ENCODE measurements around the gene TMED1. TPM values are rescaled to one million over a fixed set of nuclear protein-coding genes. Genes with fewer than 3 reads are reported as not detected.

Gene TMED1
- total RNA-seq, 1 donor from 2014 or later, result 27.0 TPM

DNA sequence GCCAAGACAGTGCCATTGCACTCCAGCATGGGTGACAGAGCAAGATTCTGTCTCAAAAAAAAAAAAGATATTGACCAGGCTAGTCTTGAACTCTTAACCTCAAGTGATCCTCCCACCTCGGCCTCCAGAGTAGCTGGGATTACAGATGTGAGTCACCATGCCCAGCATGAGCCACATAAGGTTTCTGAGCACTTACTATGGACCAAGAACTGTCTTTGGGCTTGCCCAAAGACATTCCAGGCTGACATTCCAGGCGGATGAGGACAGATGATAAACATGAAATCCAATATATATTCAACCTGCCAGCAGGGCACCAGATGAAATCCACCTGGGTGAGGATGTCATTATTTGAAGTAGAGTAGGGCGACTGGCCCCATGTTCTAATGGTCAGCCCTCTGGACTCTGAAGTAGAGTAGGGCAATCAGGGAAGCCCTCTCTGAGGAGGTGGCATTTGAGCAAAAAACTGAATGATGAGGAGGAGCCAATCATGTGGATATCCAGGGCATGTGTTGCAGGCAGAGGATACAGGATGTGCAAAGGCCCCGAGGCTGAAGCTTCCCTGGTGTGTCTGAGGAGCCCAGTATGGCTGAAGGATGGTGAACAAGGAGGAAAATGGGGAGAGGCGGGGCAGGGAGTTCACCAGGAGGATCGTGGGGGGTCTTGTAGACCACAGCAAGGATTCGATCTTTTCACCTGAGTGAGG lies 16.2 kb upstream of the TMED1 start:
- Mint-ChIP-seq H3K36me3 (ENCODE audit: low read depth, unreplicated experiment) (peaks cover 4% of the 10 kb centered on the region), H3K9me3 (ENCODE audit: unreplicated experiment) (peaks cover 2% of the 10 kb centered on the region), H3K27me3 (ENCODE audit: low read depth, unreplicated experiment) (peaks cover 7% of the 10 kb centered on the region), H3K4me1 (ENCODE audit: low read depth, unreplicated experiment) (no peaks in the 10 kb centered on the region), H3K27ac (ENCODE audit: unreplicated experiment) (peak overlapping the region; percentile 84), H3K4me3 (ENCODE audit: unreplicated experiment) (peak overlapping the region; percentile 40)
- Histone ChIP-seq H3K79me2 (ENCODE audit: insufficient read depth, low read length) (no peaks in the 10 kb centered on the region), H3K4me1 (ENCODE audit: insufficient read depth, low read length) (no peaks in the 10 kb centered on the region), H3K9me3 (ENCODE audit: insufficient read depth, low read depth, low read length) (no peaks in the 10 kb centered on the region), H3K9ac (ENCODE audit: low read length) (no peak overlapping the region), H3K4me2 (ENCODE audit: low read length) (no peak overlapping the region), H3K27ac (ENCODE audit: low read depth, low read length) (no peak overlapping the region), H2AFZ (ENCODE audit: low read depth, low read length) (no peak overlapping the region), H3K36me3 (ENCODE audit: insufficient read depth, low read length) (no peaks in the 10 kb centered on the region), H3K27me3 (ENCODE audit: insufficient read depth, low read length) (no peaks in the 10 kb centered on the region), H3K4me3 (ENCODE audit: insufficient read depth, low read depth, low read length) (no peak overlapping the region), H4K20me1 (ENCODE audit: insufficient read depth, low read length) (no peaks in the 10 kb centered on the region)
- no peak for FAIRE-seq
- TF ChIP-seq EZH2 (IDR thresholded peaks at IDR 0.05; ENCODE audit: insufficient read depth, low read length), result no peak
- TF ChIP-seq, protein P1, sequence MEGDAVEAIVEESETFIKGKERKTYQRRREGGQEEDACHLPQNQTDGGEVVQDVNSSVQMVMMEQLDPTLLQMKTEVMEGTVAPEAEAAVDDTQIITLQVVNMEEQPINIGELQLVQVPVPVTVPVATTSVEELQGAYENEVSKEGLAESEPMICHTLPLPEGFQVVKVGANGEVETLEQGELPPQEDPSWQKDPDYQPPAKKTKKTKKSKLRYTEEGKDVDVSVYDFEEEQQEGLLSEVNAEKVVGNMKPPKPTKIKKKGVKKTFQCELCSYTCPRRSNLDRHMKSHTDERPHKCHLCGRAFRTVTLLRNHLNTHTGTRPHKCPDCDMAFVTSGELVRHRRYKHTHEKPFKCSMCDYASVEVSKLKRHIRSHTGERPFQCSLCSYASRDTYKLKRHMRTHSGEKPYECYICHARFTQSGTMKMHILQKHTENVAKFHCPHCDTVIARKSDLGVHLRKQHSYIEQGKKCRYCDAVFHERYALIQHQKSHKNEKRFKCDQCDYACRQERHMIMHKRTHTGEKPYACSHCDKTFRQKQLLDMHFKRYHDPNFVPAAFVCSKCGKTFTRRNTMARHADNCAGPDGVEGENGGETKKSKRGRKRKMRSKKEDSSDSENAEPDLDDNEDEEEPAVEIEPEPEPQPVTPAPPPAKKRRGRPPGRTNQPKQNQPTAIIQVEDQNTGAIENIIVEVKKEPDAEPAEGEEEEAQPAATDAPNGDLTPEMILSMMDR (IDR thresholded peaks at IDR 0.05; ENCODE audit: insufficient read depth, low read depth, low read length), result no peak
- DNase-seq (ENCODE audit: low read depth), result peak; percentile 47

DNA sequence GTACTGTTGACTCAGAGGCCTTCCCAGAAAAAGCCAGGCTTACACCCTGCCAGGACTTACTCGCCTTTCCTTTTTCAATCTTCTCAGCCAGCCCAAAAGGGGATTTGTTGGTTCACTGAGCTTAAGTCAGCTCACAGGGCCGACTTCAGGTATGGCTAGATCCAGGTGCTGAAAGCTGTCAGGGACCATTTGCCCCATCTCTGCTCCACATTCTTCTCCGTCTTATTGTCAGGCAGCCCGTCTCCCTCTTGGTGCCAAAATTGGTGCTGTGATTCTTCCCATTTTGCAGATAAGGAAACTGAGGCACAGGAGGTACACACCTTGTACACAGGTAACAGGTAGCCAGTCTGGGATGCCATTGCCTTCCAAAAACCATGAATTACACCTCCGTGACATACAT lies 14.6 kb upstream of the TMED1 start:
- H3K4me1 Mint-ChIP-seq (ENCODE audit: low read depth, unreplicated experiment), result no peaks in the 10 kb centered on the region
- Histone ChIP-seq H3K9ac (ENCODE audit: low read length) (no peak overlapping the region), H3K27ac (ENCODE audit: low read depth, low read length) (no peak overlapping the region), H3K79me2 (ENCODE audit: insufficient read depth, low read length) (no peaks in the 10 kb centered on the region), H3K27me3 (ENCODE audit: insufficient read depth, low read length) (peaks cover 3% of the 10 kb centered on the region), H3K36me3 (ENCODE audit: insufficient read depth, low read length) (no peaks in the 10 kb centered on the region), H3K4me3 (ENCODE audit: insufficient read depth, low read depth, low read length) (no peak overlapping the region), H3K9me3 (ENCODE audit: insufficient read depth, low read depth, low read length) (no peaks in the 10 kb centered on the region), H3K4me1 (ENCODE audit: insufficient read depth, low read length) (no peaks in the 10 kb centered on the region), H3K4me2 (ENCODE audit: low read length) (no peak overlapping the region), H4K20me1 (ENCODE audit: insufficient read depth, low read length) (no peaks in the 10 kb centered on the region), H2AFZ (ENCODE audit: low read depth, low read length) (no peak overlapping the region)
- peaks cover 7% of the 10 kb centered on the region for H3K27me3 Mint-ChIP-seq (ENCODE audit: low read depth, unreplicated experiment)
- H3K36me3 Mint-ChIP-seq (ENCODE audit: low read depth, unreplicated experiment), result peaks cover 4% of the 10 kb centered on the region
- H3K4me3 Mint-ChIP-seq (ENCODE audit: unreplicated experiment), result no peak overlapping the region
- H3K27ac Mint-ChIP-seq (ENCODE audit: unreplicated experiment), result no peak overlapping the region
- no peak for TF ChIP-seq EZH2 (IDR thresholded peaks at IDR 0.05; ENCODE audit: insufficient read depth, low read length)
- TF ChIP-seq, protein P1 (IDR thresholded peaks at IDR 0.05; ENCODE audit: insufficient read depth, low read depth, low read length), result no peak
- H3K9me3 Mint-ChIP-seq (ENCODE audit: unreplicated experiment), result peaks cover 9% of the 10 kb centered on the region
- FAIRE-seq (no peak), DNase-seq (ENCODE audit: low read depth) (no peak)

DNA sequence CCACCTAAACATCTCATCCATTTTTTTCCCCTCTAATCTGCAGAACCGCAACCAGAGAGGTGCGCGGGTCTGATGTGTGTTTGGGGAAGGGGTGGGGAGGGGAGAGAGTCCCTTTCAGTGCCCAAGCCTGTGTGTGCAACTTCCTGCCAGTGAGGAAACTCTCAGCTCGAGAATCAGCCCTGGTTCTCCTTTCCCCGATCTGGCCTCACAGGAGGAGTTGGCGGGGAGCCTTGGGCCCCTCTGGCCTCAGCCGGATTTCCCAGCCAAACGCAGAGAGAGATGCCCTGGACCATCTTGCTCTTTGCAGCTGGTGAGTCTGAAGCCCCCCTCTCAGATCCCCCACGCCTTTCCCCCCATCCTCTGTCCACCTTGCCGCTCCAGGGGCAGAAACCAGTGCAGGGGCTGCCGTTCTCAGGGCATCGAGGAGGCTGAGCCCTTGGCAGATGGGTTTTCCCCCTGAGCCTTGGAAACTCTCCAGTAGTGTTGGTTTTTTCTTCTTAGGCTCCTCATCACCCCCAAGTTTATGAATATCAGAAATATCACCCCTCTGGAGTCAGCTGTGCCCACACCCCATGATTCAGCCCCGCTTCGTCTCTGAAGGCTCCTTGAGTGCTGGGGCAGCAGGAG lies 12.3 kb upstream of the TMED1 start, which contains the start of gene C19orf38:
Gene C19orf38 (plus strand): TSS at position 186 of the 627 bp plus-strand sequence. CDS start 94 bp downstream, at position 280.
- Mint-ChIP-seq H3K4me1 (ENCODE audit: low read depth, unreplicated experiment) (no peaks in the 10 kb centered on the region), H3K27ac (ENCODE audit: unreplicated experiment) (no peak within 1 kb of the TSS), H3K9me3 (ENCODE audit: unreplicated experiment) (peaks cover 13% of the 10 kb centered on the region), H3K27me3 (ENCODE audit: low read depth, unreplicated experiment) (peaks cover 10% of the 10 kb centered on the region), H3K36me3 (ENCODE audit: low read depth, unreplicated experiment) (peaks cover 4% of the 10 kb centered on the region), H3K4me3 (ENCODE audit: unreplicated experiment) (no peak within 1 kb of the TSS)
- no peak for TF ChIP-seq EZH2 (IDR thresholded peaks at IDR 0.05; ENCODE audit: insufficient read depth, low read length)
- TF ChIP-seq, protein P1 (IDR thresholded peaks at IDR 0.05; ENCODE audit: insufficient read depth, low read depth, low read length), result no peak
- H3K4me2 ChIP-seq (ENCODE audit: low read length), result no peak within 1 kb of the TSS
- H3K27ac ChIP-seq (ENCODE audit: low read depth, low read length), result no peak within 1 kb of the TSS
- no peaks in the 10 kb centered on the region for H3K9me3 ChIP-seq (ENCODE audit: insufficient read depth, low read depth, low read length)
- no peaks in the 10 kb centered on the region for H3K36me3 ChIP-seq (ENCODE audit: insufficient read depth, low read length)
- no peak for DNase-seq (ENCODE audit: low read depth)
- FAIRE-seq, result no peak
- no peaks in the 10 kb centered on the region for H3K79me2 ChIP-seq (ENCODE audit: insufficient read depth, low read length)
- H3K9ac ChIP-seq (ENCODE audit: low read length), result no peak within 1 kb of the TSS
- peaks cover 3% of the 10 kb centered on the region for H3K27me3 ChIP-seq (ENCODE audit: insufficient read depth, low read length)
- no peak within 1 kb of the TSS for H3K4me3 ChIP-seq (ENCODE audit: insufficient read depth, low read depth, low read length)
- no peaks in the 10 kb centered on the region for H4K20me1 ChIP-seq (ENCODE audit: insufficient read depth, low read length)
- no peak within 1 kb of the TSS for H2AFZ ChIP-seq (ENCODE audit: low read depth, low read length)
- no peaks in the 10 kb centered on the region for H3K4me1 ChIP-seq (ENCODE audit: insufficient read depth, low read length)

Measured in astrocyte (in vitro differentiated cells and primary cell).